ENCODE measurements around the gene NTSR2. TPM values are rescaled to one million over a fixed set of nuclear protein-coding genes. Genes with fewer than 3 reads are reported as not detected.

NTSR2 gene
- total and polyA plus RNA-seq, 2 experiments from 2014 or later: 0.10 TPM; not detected in 1

GRCh38 chr2:11633923-11634478 lies 36.0 kb downstream of the NTSR2 start (continued):
- no peak for TF ChIP-seq ZNF462 (CRISPR knock-in tag; IDR thresholded peaks at IDR 0.05)
- TF ChIP-seq CTCF (conservative IDR thresholded peaks at IDR 0.05; ENCODE audit: low read depth in 2 of 2): no peak
- TF ChIP-seq POLR2AphosphoS5 (IDR thresholded peaks at IDR 0.05; ENCODE audit: low read depth): no peak
- no peak for TF ChIP-seq STAT1 (IDR thresholded peaks at IDR 0.05; ENCODE audit: unreplicated experiment)
- no peak for TF ChIP-seq REST (IDR thresholded peaks at IDR 0.05; ENCODE audit: unreplicated experiment)
